Naive thymus-derived CD4-positive, alpha-beta T cell (primary cell): ENCODE data around the gene KSR1. TPM values are rescaled to one million over a fixed set of nuclear protein-coding genes. Genes with fewer than 3 reads are reported as not detected.
"Not testable (repeated sequence)": the region's sequence is repeated elsewhere in the genome, so short reads cannot be mapped to it uniquely, and the experiment has no call there.

Source experiments
- ATAC-seq: fragments of 150-1000 bp; cut with Tn5 transposase; 2 replicates; pipeline ENCODE4 v1.10.0; 2021; ENCODE audit warnings: mild to moderate bottlenecking, moderate library complexity
- CTCF ChIA-PET: fragments of 350-600 bp; sonication (Branson Sonifier 250); formaldehyde crosslinking; loops from one replicate; lab custom pipeline; 2021; ENCODE audit warnings: antibody characterized with exemption; lab: Charles Lee
- POLR2A ChIA-PET: fragments of 350-600 bp; sonication (Branson Sonifier 250); formaldehyde crosslinking; loops from one replicate; lab custom pipeline; 2021; ENCODE audit warnings: antibody characterized with exemption, inconsistent platforms; lab: Charles Lee
- DNase-seq, 9 donors: peaks; one replicate each; pipeline versions ENCODE4 v3.0.0 to v3.0.0-alpha.2; 2020 to 2022; ENCODE audit warnings: mixed read lengths in 1 of 9
- H3K27ac ChIP-seq: one replicate; pipeline ENCODE4 v1.7.0; 2013; ENCODE audit warnings: mild to moderate bottlenecking, low read depth, low read length, moderate library complexity
- H3K27me3 ChIP-seq, 2 donors: one replicate each; pipeline ENCODE4 v1.7.0; 2013; ENCODE audit warnings: low read length in 2 of 2, mild to moderate bottlenecking in 2 of 2, moderate library complexity in 2 of 2; ENCODE audit not compliant: control insufficient read depth in 2 of 2, insufficient read depth in 2 of 2
- H3K36me3 ChIP-seq, 3 experiments: 1 replicate in 2 of 3; 2 replicates in 1 of 3; pipeline ENCODE4 v1.7.0; 2013; ENCODE audit warnings: low read length in 3 of 3, mild to moderate bottlenecking in 3 of 3, moderate library complexity in 1 of 3; ENCODE audit not compliant: insufficient read depth in 3 of 3, control insufficient read depth in 2 of 3
- H3K4me1 ChIP-seq, 2 donors: one replicate each; pipeline ENCODE4 v1.7.0; 2013; ENCODE audit warnings: low read length in 2 of 2, mild to moderate bottlenecking in 2 of 2, moderate library complexity in 1 of 2; ENCODE audit not compliant: control insufficient read depth in 2 of 2, insufficient read depth in 2 of 2
- H3K4me3 ChIP-seq: 2 replicates; pipeline ENCODE4 v1.7.0; 2013; ENCODE audit warnings: mild to moderate bottlenecking, low read length
- H3K9me3 ChIP-seq, 3 experiments: 1 replicate in 2 of 3; 2 replicates in 1 of 3; pipeline ENCODE4 v1.7.0; 2013; ENCODE audit warnings: low read length in 3 of 3; ENCODE audit not compliant: control insufficient read depth in 2 of 3
- H3K27ac Mint-ChIP-seq, 9 donors: one replicate each; pipeline ENCODE4 v1.8.0; 2020 to 2022; ENCODE audit warnings: mixed read lengths in 9 of 9, mild to moderate bottlenecking in 8 of 9, moderate library complexity in 5 of 9, inconsistent platforms in 2 of 9
- H3K27me3 Mint-ChIP-seq, 5 donors: one replicate each; pipeline ENCODE4 v1.8.0; 2021 to 2022; ENCODE audit warnings: mixed read lengths in 5 of 5, mild to moderate bottlenecking in 1 of 5
- H3K36me3 Mint-ChIP-seq, 5 donors: one replicate each; pipeline ENCODE4 v1.8.0; 2020 to 2022; ENCODE audit warnings: mixed read lengths in 5 of 5, mild to moderate bottlenecking in 3 of 5, inconsistent platforms in 1 of 5
- H3K4me1 Mint-ChIP-seq, 7 donors: one replicate each; pipeline ENCODE4 v1.8.0; 2020 to 2022; ENCODE audit warnings: mixed read lengths in 7 of 7, mild to moderate bottlenecking in 3 of 7, inconsistent platforms in 1 of 7
- H3K4me3 Mint-ChIP-seq, 10 donors: one replicate each; pipeline ENCODE4 v1.8.0; 2020 to 2022; ENCODE audit warnings: mild to moderate bottlenecking in 10 of 10, mixed read lengths in 10 of 10, moderate library complexity in 6 of 10, inconsistent platforms in 2 of 10
- H3K9me3 Mint-ChIP-seq, 11 donors: one replicate each; pipeline ENCODE4 v1.8.0; 2020 to 2022; ENCODE audit warnings: mixed read lengths in 11 of 11, mild to moderate bottlenecking in 4 of 11, inconsistent platforms in 1 of 11, moderate library complexity in 1 of 11
- intact Hi-C, 2 donors: fragments of 100-400 bp; cut with micrococcal nuclease; formaldehyde crosslinking; loops; one replicate each; pipeline ENCODE4 v1.15.1; 2023
- polyA plus RNA-seq, 2 donors: library from polyadenylated mRNA; unstranded; fragments of 300-500 nt; fragmentation: Illumina TruSeq; gene quantifications; one replicate each; pipeline ENCODE4 v1.2.3, GENCODE V29; 2021
- total RNA-seq, 6 experiments: library from RNA in 5 of 6; stranded (reverse) in 5 of 6; gene quantifications; 1 replicate in 5 of 6; 2 replicates in 1 of 6; pipeline ENCODE4 v1.2.3 and lab custom pipeline; 2021 to 2026

KSR1 gene
- total and polyA plus RNA-seq, 7 experiments from 2014 or later: 0.52 to 96.4 (median 23.3) TPM

GRCh38 chr17:27668488-27668823 lies 212.2 kb downstream of the KSR1 start:
- peaks cover 0 to 3% (median 0%) of the 10 kb centered on the region in 5 donors for H3K27me3 Mint-ChIP-seq
- no peaks in the 10 kb centered on the region for H3K9me3 Mint-ChIP-seq
- Histone ChIP-seq H3K9me3 (no peaks in the 10 kb centered on the region), H3K4me3 (no peak overlapping the region), H3K36me3 (no peaks in the 10 kb centered on the region), H3K27ac (no peak overlapping the region), H3K27me3 (no peaks in the 10 kb centered on the region), H3K4me1 (no peaks in the 10 kb centered on the region)
- DNase-seq (peak in 1 of 9 donors; percentile 13), ATAC-seq (no peak)
- H3K4me3 Mint-ChIP-seq: no peak overlapping the region
- POLR2A ChIA-PET: no interaction called here
- H3K36me3 Mint-ChIP-seq: no peaks in the 10 kb centered on the region
- H3K4me1 Mint-ChIP-seq: peaks cover 0 to 2% (median 0%) of the 10 kb centered on the region in 7 donors
- CTCF ChIA-PET: no interaction called here
- H3K27ac Mint-ChIP-seq: no peak overlapping the region
- intact Hi-C loops: no loop called here

GRCh38 chr17:27669136-27669535 lies 212.9 kb downstream of the KSR1 start:
- H3K9me3 Mint-ChIP-seq: no peaks in the 10 kb centered on the region
- Histone ChIP-seq H3K4me3 (no peak overlapping the region), H3K36me3 (no peaks in the 10 kb centered on the region), H3K4me1 (no peaks in the 10 kb centered on the region), H3K9me3 (no peaks in the 10 kb centered on the region), H3K27me3 (no peaks in the 10 kb centered on the region), H3K27ac (no peak overlapping the region)
- ATAC-seq (no peak), DNase-seq (peak in 1 of 9 donors; percentile 6)
- intact Hi-C loops: no loop called here
- H3K4me3 Mint-ChIP-seq: no peak overlapping the region
- H3K36me3 Mint-ChIP-seq: no peaks in the 10 kb centered on the region
- H3K27ac Mint-ChIP-seq: no peak overlapping the region
- peaks cover 0 to 2% (median 0%) of the 10 kb centered on the region in 7 donors for H3K4me1 Mint-ChIP-seq
- ChIA-PET POLR2A (no interaction called here), CTCF (no interaction called here)
- peaks cover 0 to 3% (median 0%) of the 10 kb centered on the region in 5 donors for H3K27me3 Mint-ChIP-seq

GRCh38 chr17:27669850-27670249 lies 213.6 kb downstream of the KSR1 start:
- H3K4me3 Mint-ChIP-seq: no peak overlapping the region
- H3K9me3 Mint-ChIP-seq: no peaks in the 10 kb centered on the region
- Histone ChIP-seq H3K27ac (no peak overlapping the region), H3K4me1 (no peaks in the 10 kb centered on the region), H3K27me3 (no peaks in the 10 kb centered on the region), H3K4me3 (no peak overlapping the region), H3K36me3 (no peaks in the 10 kb centered on the region), H3K9me3 (no peaks in the 10 kb centered on the region)
- no peaks in the 10 kb centered on the region for H3K36me3 Mint-ChIP-seq
- peaks cover 0 to 2% (median 0%) of the 10 kb centered on the region in 7 donors for H3K4me1 Mint-ChIP-seq
- intact Hi-C loops: no loop called here
- POLR2A ChIA-PET: no interaction called here
- ATAC-seq (no peak), DNase-seq (no peak)
- peaks cover 0 to 3% (median 0%) of the 10 kb centered on the region in 5 donors for H3K27me3 Mint-ChIP-seq
- CTCF ChIA-PET: no interaction called here
- no peak overlapping the region for H3K27ac Mint-ChIP-seq

- H3K36me3 Mint-ChIP-seq: no peaks in the 10 kb centered on the region
- peaks cover 0 to 3% (median 0%) of the 10 kb centered on the region in 5 donors for H3K27me3 Mint-ChIP-seq
- intact Hi-C loops: no loop called here
- H3K4me3 ChIP-seq: no peak overlapping the region
- no peaks in the 10 kb centered on the region for H3K27me3 ChIP-seq
- peaks cover 0 to 5% (median 0%) of the 10 kb centered on the region in 7 donors for H3K4me1 Mint-ChIP-seq
- no peak overlapping the region for H3K27ac Mint-ChIP-seq
- ATAC-seq (no peak), DNase-seq (no peak)
- no peaks in the 10 kb centered on the region for H3K36me3 ChIP-seq
- H3K4me1 ChIP-seq: no peaks in the 10 kb centered on the region
- no peaks in the 10 kb centered on the region for H3K9me3 Mint-ChIP-seq
- ChIA-PET CTCF (no interaction called here), POLR2A (no interaction called here)
- H3K27ac ChIP-seq: no peak overlapping the region
- H3K4me3 Mint-ChIP-seq: no peak overlapping the region
- no peaks in the 10 kb centered on the region for H3K9me3 ChIP-seq
Measured at GRCh38 chr17:27670791-27671590, 214.7 kb downstream of the KSR1 start.

- ChIA-PET POLR2A (no interaction called here), CTCF (no interaction called here)
- peak; percentile 20 for ATAC-seq
- no peak for DNase-seq
- no peaks in the 10 kb centered on the region for H3K36me3 Mint-ChIP-seq
- no peaks in the 10 kb centered on the region for H3K9me3 Mint-ChIP-seq
- peaks cover 0 to 5% (median 0%) of the 10 kb centered on the region in 7 donors for H3K4me1 Mint-ChIP-seq
- H3K9me3 ChIP-seq: no peaks in the 10 kb centered on the region
- H3K27ac ChIP-seq: no peak overlapping the region
- peaks cover 0 to 4% (median 0%) of the 10 kb centered on the region in 5 donors for H3K27me3 Mint-ChIP-seq
- no peaks in the 10 kb centered on the region for H3K4me1 ChIP-seq
- no peak overlapping the region for H3K4me3 ChIP-seq
- no peak overlapping the region for H3K27ac Mint-ChIP-seq
- H3K36me3 ChIP-seq: no peaks in the 10 kb centered on the region
- no peak overlapping the region for H3K4me3 Mint-ChIP-seq
- intact Hi-C loops: no loop called here
- H3K27me3 ChIP-seq: no peaks in the 10 kb centered on the region
Measured at GRCh38 chr17:27671591-27671910, 215.3 kb downstream of the KSR1 start.

GRCh38 chr17:27671977-27672480 lies 215.8 kb downstream of the KSR1 start:
- H3K4me3 ChIP-seq, H3K4me1 Mint-ChIP-seq, H3K36me3 Mint-ChIP-seq, H3K4me3 Mint-ChIP-seq, POLR2A ChIA-PET, H3K27me3 ChIP-seq, CTCF ChIA-PET, H3K4me1 ChIP-seq, H3K27me3 Mint-ChIP-seq, intact Hi-C loops, DNase-seq, H3K27ac Mint-ChIP-seq, ATAC-seq, H3K9me3 Mint-ChIP-seq, H3K9me3 ChIP-seq, H3K36me3 ChIP-seq, H3K27ac ChIP-seq: not testable (repeated sequence)

GRCh38 chr17:27674335-27674734 lies 218.1 kb downstream of the KSR1 start:
- Mint-ChIP-seq H3K27ac (no peak overlapping the region), H3K9me3 (no peaks in the 10 kb centered on the region), H3K27me3 (peaks cover 0 to 12% (median 0%) of the 10 kb centered on the region in 5 donors), H3K4me3 (no peak overlapping the region), H3K4me1 (peaks cover 0 to 3% (median 0%) of the 10 kb centered on the region in 7 donors), H3K36me3 (no peaks in the 10 kb centered on the region)
- Histone ChIP-seq H3K27me3 (no peaks in the 10 kb centered on the region), H3K4me3 (no peak overlapping the region), H3K9me3 (no peaks in the 10 kb centered on the region), H3K36me3 (no peaks in the 10 kb centered on the region), H3K27ac (no peak overlapping the region), H3K4me1 (no peaks in the 10 kb centered on the region)
- CTCF ChIA-PET: no interaction called here
- DNase-seq (no peak), ATAC-seq (no peak)
- POLR2A ChIA-PET: no interaction called here
- intact Hi-C loops: no loop called here
